ENCODE data around the gene ART5.
"Not testable (repeated sequence)": the region's sequence is repeated elsewhere in the genome, so short reads cannot be mapped to it uniquely, and the experiment has no call there.

- not testable (repeated sequence) for TF ChIP-seq EZH2phosphoT487 (IDR thresholded peaks at IDR 0.05; ENCODE audit: borderline replicate concordance, low read depth, low read length); CTCF (conservative IDR thresholded peaks at IDR 0.05; ENCODE audit: low read length)
Measured at GRCh38 chr11:3590193-3590592, 51.6 kb downstream of the ART5 start.

Measured in OCI-LY7 (cell line).